Measurements from ENCODE around the gene GFER.

Gene GFER

DNA sequence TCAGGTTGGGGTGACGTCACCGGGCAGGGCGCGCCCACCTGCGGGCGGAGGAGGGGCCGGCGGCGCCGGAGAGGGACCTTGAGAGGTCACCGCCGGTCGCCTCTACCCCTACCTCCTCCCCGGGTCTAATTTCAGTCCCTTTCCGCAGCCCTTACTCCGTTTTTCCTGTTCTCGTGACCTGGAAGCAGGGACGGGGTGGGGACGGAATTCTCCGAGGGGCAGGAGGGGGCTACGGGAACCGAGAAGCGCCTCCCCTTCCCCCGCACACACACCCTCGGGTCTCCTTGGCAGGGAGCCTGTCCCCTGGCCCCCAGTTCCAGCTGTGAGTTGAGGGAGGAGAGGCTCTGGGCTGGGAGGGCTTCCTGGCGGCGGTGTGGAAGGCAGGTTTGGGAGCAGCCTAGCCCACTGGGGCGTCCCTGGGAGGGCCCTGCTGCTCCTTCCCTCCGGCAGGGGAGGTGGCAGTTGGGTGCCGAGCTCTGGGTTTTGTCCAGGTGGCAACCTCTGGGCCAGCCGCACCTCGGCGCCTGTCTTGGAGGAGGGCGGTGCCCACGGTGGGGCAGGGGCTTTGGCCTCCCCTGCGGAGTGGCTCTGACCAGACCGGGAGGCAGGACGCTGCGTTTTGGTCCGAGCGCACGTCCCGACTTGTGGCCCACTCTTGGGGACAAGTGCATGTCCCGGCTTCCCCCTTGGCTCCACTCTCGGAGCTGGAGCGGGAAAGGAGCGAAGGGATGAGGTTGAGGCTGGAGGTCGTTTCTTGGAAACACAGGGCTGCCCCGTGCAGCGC, 6.5 kb downstream of the GFER start:
- no peak for DNase-seq (ENCODE audit: low read depth in 2 of 2)

DNA sequence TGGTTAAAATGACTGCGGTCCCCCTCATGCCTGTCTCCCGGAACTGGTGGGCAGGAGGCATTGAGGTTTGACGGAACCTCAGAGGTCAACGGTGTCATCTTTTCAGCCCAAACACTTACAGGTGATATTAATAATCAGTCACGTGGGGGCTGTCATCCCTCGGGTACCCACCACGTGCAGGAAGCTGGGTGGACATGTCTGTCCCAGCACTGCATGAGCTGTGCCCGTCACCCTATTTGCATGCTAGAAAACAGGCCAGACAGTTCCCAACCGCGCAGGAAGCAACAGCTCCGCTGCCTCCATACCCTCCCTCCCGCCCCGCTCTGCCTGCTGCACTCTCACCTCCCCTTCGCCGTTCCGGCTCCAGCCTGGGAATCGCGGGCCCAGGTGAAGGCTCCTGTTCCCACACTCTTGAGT, 7.2 kb downstream of the GFER start:
- DNase-seq (ENCODE audit: low read depth in 2 of 2), result no peak

DNA sequence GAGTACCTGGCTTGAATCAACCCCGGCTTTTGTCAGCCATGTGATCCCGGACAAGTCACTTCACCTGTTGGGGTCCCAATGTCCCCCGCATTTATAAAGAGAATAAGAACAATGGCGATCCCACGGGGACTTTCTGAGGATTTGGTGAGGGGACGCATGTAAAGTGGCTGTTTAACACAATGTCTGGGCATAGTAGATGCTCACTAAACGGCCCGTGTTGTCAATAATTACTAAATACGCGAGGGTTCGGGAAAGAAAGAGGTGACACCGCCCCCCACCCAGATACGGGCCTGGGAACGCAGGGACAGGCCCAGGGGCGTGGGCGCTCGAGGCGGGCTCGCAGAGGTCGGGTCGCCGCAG, 7.6 kb downstream of the GFER start:
- DNase-seq (ENCODE audit: low read depth in 2 of 2), result no peak

DNA sequence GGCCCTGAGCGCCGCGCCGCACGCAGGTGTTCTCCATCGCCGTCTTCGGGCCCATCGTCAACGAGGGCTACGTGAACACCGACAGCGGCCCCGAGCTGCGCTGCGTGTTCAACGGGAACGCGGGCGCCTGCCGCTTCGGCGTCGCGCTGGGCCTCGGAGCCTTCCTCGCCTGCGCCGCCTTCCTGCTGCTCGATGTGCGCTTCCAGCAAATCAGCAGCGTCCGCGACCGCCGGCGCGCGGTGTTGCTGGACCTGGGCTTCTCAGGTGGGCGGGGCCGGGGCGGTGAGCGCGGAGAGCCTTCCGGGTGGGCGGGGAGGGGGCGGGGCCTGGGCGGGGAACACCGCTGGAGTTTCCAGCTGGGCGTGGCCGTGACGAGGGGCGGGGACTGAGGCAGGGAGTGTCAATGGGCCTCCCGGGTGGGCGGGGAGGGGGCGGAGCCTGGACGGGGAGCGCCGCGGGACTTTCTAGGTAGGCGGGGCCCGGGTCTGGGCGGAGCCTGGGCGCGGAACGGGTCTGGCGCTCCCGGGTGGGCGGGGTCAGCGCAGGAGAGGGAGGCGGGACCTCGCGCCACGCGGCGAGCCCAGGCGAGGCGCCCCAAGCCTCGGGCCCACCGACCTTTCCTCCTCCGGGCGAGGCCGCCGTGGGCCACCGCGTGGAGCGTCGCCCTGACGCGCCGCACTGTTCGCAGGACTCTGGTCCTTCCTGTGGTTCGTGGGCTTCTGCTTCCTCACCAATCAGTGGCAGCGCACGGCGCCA, 8.1 kb downstream of the GFER start:
- peak; percentile 73 to 80 for DNase-seq (ENCODE audit: low read depth in 2 of 2)

DNA sequence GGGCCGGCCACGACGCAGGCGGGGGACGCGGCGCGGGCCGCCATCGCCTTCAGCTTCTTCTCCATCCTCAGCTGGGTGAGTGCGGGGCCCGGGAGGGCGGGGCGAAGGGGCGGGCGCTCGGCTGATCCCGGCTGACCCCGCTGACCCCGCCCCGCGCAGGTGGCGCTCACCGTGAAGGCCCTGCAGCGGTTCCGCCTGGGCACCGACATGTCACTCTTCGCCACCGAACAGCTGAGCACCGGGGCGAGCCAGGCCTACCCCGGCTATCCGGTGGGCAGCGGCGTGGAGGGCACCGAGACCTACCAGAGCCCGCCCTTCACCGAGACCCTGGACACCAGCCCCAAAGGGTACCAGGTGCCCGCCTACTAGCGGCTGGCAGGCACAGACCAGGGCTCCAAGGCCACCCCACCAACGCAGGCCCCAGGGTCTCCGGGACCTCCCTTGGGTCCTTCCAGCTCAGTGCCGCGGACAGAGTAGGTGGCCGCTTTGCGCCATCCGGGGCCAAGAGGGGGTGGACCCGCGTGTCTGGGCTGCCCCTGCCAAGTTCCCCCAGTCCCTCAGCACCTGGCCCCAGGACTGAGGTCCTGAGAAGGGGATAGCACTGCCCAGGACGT, 8.8 kb downstream of the GFER start:
- no peak for DNase-seq (ENCODE audit: low read depth in 2 of 2)

DNA sequence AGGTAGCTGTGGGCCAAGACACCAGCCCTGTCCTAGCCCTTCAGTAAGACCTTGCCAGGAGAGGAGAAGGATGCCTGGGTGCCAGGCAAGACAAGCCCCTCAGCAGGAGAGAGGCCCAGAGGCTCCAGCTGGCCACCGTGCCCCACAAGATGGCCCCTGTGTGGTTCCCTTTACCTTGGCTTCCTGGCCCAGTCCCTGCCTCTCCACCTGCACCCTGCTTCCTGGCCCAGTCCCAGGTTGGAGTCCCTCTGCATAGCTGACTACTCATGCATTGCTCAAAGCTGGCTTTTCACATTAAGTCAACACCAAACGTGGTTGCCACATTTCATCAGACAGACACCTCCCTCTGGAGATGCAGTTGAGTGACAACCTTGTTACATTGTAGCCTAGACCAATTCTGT, 9.7 kb downstream of the GFER start:
- no peak for DNase-seq (ENCODE audit: low read depth in 2 of 2)

DNA sequence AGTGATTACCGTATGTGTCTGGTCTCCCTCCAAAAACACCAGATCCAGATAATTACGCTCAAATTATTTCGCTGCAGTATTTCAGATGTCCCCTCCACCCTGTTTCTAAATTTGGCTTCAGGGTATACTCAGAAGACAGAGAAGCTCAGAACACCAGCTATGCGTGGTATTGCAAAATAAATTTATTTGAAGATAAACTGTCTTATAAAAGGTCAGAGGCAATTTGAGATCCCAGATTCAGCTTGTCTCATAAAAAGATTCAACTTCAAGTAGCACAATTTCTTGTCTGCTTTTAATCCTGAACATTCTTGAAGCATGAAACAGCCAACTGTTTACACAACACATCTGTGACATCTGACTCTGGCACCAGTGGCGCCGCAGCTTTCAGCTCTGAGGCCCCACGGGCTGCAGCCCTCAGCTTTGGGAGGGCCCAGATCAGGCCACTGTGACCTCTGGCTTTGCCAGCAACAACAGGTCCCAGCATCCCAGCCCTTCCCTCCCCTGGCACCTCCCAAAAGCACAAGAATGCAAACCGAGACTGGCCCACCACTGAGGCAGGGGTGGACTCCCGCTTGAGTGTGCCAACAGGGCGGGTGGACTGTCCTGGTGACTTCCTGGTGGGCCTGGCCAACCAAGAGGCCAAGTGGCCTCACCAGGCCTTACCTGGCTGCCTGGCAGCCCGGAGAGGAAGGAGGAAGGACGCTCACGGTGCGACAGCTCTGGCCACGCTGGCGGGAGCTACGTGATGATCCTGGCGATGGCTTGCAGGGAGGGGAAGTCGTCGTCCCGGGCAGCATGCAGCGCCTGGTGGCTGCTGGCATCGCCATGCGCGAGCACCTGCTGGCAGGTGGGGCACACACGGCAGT, 13.7 kb downstream of the GFER start:
- no peak for DNase-seq (ENCODE audit: low read depth in 2 of 2)

DNA sequence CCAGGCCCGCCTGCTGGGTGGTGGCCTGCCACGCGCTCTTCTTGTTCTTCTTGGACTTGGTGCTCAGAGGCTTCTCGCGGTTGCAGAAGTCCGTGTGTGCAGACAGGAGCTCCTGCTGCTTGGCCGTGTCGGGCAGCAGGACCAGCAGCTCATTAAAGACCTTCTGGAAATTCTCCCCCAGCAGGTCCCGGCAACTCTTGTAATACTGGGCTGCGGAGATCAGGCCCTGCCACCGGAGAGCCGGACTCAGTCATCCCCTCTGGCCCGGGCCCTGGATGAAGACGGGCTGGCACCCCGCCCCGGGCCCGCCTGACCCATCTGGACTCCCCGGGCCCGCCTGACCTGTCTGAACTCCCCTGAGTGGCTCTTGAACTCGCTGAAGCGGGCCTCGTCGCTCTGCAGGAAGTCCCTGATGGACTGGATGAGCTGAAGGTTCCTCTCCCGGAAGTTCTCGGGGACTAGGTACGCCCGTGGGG, 14.4 kb downstream of the GFER start:
- DNase-seq (ENCODE audit: low read depth in 2 of 2), result no peak

DNA sequence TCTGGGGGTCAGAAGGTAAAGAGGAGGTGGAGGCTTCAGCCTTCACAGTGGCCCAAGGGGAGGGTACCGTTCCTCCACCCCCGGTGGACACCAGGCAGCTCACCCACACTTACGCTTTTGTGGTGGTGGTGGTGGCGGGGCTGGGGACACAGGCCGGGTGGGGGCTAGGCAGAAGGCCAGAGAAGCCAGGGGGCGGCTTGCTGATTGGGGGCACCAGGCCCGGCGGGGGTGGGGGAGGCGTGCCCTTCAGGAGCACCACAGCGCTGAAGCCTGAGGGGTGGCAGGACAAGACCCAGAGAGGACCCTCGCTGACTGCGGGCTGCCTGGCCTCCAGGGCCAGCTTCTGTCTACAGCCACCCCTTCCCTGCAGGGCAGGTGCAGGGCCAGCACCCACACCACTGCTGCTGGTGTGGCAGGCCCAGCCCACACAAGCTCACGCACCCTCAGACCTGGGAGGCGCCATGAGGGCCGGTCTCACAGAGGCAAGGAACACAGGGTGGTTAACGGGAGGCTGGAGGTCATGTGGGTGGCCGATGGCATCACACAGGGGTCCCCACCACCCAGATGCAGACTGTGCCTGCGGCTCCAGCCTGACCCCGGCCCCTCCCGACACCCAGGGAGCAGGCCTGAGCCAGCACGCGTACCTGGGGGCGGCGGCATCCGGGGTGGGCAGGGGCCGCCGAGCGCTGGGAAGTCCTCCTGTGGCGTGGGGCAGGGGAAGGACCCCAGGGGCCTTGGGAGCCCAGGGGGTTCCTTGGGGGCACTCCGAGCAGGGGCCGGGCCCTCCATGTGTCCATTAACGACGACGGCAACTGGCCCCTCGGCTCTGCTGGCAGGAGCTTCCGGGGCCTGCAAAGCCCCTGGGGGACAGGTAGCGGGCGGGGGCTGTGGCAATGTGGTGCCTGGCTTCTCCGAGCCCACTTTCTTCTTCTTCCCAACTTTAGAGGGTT, 15.1 kb downstream of the GFER start:
- DNase-seq (ENCODE audit: low read depth in 2 of 2), result no peak

DNA sequence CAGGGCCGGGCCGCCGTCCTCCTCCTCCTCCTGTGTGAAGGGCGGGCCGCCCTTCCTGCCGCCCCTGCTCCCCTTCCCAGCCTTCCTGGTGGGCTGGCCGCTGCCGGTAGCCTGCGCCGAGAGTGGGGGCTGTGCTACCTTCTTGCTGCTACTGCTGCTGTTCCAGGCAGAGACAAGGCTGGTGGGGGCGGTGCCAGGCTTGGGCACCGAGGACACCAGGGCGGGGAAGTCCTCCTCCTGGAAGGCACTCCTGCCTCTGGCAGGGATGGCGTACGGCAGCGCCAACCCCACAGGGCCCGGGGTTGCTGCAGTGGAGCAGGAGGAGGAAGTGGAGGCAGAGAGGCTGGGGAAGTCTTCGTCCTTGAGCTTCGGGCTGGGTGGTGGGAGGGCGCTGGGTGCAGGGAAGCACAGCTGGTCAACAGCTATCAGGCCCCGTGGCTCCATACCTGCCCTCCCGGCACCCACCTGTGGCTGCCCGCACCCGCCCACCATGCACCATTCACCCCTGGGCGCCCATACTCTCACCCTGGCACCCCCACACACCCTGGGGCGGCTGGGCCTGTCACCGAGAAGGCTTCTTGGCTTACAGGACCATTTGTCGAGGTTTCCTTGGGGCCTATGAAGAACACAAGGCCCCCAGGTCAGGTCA, 16.0 kb downstream of the GFER start:
- DNase-seq (ENCODE audit: low read depth in 2 of 2), result no peak

DNA sequence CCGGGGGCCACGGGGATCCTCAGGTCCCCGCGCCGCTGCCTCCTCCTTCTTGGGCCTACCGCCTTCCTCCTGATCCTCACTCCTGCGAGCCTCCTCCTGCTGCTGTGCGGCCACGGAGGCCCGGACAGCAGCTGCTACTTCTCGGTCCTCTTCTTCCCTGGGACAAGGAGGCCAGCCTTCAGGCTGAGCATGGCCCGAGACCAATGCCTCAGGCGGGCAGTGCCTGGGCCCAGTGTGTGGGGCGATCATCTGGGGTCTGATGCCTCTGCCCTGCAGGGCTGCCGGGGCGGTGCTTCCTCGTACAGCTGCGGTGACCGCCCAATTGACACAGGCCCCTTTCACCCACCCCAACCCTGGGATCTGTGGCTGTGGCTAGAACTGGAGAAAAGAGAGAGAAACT, 17.0 kb downstream of the GFER start:
- DNase-seq (ENCODE audit: low read depth in 2 of 2), result no peak

DNA sequence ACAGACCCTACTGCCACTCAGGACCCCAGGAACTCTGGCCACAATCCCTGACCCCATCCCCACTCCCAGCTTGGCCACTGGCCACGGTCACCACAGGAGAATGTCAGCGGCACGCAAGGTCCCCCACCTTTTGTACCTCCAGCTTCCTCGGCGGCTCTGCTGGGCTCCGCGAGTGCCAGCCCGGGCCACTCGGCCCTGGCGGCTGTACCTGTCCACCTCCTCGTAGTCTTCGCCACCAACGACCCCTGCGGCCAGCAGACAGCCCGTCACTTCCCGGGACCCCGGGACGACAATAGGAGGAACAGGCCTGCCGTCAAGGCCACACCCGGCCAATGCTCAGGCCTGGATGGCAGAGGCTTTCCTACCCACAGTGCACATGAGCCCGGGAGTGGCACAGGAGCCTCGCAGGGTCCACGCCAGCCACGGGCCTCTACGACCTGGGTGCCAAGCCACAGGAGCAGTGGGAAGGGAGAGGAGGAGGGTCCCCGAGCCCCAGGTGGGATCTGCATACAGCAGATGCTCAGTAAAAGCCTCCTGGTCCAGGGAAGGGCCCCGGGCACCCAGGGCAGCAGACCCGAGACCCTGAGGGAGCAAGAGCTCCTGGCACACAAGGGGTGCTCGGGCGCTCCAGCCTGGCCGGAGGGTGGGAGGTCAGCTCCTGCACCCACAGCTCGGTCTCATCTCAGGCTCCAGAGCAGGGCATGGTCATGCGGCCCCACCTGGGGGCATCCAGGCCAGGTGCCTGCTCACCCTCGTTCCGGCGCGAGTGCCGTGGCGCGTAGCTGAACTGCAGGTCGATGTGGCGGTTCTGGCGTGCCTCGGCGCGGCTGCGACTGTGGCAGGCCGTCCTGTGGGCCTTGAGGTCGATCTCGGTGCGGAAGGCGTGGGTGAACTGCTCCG, 17.7 kb downstream of the GFER start:
- DNase-seq (ENCODE audit: low read depth in 2 of 2), result no peak

DNA sequence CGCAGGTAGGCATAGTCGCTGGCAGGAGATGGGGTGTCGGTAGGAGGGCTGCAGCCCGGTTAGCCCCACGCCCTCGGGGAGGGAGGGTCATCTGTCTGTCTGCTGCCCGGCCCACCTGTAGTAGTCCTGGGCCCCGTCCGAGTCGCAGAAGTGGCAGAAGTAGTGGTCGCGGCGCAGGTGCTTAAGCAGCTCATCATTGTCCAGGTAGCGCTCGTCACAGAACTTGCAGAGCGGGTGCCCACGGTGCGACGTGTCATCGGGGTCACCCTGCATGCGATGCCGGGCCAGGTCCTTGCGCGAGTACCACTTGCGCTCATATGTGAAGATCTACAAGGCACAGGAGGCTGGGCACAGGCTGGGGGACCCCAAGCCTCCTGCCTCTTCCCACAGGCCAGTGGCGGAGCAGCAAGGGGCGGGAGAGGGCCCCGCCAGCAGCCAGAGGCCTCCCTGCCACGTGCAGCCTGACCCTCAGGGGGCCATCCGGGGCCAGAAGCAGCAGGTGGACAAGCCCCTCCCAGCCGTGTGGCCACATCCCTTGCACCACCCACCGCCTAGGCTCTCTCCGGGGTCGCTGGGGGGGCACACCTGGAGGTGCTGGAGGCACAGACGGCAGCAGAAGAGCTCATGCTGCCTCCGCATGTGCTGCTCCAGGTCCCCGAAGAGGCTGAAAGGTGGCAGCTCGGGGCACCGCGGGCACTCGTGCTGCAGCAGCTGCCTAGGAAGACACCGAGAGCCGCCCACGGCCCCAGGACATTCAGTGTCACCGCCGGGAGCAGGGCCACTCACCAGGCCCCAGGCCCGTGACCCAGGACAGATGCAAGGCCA, 18.6 kb downstream of the GFER start:
- DNase-seq (ENCODE audit: low read depth in 2 of 2), result no peak

DNA sequence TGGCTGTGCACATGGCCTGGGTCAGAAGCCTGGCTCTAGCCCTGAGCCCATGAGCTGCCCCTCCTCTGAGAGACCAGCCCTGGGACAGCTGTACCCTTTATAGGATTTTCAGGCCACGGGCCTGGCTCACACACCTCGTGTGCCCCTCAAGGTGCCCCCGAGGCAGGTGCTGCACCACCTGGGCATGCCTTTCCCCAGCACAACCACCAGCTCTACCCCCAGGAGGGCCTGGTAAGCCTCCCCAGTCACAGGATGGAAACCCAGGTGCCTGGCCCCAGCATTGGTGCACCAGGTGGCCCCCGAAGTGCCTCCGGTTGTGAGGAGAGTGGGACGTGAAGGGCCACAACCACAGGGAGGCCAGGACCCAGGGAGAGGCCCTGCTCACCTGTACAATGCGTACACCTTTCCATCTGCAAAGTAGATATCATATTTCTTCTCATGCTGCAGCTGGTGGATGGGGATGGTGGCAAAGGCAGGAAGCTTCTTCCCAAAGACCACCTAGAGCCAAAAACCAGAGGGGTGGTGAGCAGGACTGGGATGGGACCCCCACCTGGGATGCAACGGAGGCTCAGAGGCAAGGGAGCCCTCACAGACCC, 19.3 kb downstream of the GFER start:
- DNase-seq (ENCODE audit: low read depth in 2 of 2), result no peak

DNA sequence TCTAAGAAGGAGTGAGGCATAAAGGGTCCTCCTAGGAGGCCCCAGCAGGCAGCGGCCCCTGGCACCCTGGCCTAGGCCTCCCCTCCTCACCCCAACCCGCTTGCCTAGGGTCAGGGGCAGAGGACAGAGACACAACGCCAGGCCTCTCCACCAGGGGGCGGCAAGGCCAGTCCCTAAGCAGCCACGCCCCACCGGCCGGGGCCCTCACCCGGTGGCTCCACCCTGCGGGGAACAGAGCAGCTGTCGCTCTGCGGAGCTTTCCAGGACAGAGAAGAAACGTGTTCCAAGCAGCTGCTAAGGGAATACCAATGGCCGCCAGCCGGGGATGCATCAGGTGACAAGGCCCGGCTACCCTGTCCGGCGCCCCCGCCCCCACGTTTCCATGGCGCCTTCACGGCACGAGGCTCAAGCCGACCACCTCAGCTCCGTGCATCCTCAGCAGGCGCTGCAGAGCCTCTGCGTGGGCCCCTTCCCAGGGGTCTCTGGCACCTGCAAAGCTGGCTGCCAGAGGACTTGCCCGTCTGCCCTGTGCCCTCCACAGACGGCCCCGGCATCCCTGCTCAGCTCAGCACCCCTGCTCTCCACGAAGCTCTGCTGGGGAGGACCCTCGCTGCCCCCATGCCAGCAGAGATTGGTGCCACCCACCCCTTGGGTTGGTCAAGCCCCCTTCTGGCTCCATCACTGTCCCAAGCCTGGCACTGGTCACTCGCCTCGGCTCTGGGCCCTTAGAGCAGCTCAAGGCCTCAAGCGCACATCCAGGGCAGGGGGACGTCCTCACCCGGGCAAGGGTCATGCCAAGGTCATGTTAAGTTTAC, 20.0 kb downstream of the GFER start:
- peak in 1 of 2 experiments; percentile 21 for DNase-seq (ENCODE audit: low read depth in 2 of 2)

DNA sequence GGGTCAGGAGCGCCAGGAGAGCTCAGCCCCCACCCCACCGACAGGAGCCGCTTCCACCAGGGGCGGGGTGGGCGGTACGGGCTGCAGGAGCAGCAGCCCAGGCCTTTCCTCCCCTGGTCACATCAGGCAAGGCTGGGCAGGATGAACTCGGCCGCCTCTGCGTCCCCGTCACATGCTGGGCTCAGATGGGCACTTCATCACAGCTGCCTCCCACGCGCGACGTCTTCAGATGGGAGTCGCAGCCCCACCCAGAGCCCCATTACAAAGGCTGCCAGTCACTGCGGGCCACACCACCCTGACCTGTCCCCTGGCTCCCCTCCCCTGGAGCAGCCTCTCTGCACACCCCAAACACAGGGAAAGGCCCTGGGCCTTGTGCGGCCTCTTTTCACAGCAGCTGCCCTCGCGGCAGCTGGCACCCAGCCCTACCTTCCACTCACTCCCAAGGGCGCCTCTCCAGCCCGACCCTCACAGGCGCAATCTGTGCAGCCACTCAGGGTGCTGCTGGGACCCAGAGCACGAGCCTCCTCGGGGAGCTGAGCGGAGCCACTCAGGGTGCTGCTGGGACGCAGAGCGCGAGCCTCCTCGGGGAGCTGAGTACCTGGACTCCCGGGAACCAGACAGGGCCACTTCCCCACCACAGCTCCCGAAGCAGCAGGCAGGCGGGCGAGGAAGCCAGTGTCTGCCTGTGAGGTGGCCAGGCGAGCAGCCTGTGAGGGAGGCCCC, 21.0 kb downstream of the GFER start:
- DNase-seq (ENCODE audit: low read depth in 2 of 2), result no peak

All from fibroblast of skin of left biceps (primary cell).